BE2C (cell line): ENCODE data around the gene RAB3B.

Experiments
- DNase-seq: peaks from one replicate; pipeline ENCODE4 v3.0.0-alpha.2; 2020
- H3K27me3 ChIP-seq: fragments of 250-450 bp; sonication (Bioruptor Pico); 2 replicates; pipeline ENCODE4 v1.5.1; 2020; ENCODE audit warnings: mild to moderate bottlenecking
- H3K36me3 ChIP-seq: fragments of 250-450 bp; sonication (Bioruptor Pico); 2 replicates; pipeline ENCODE4 v1.5.1; 2020; ENCODE audit warnings: mild to moderate bottlenecking
- H3K4me1 ChIP-seq: fragments of 250-450 bp; sonication (Bioruptor Pico); 2 replicates; pipeline ENCODE4 v1.5.1; 2020
- H3K4me3 ChIP-seq: 2 replicates; pipeline ENCODE4 v1.5.1; 2011; ENCODE audit warnings: low read depth, low read length
- H3K9me3 ChIP-seq: fragments of 250-450 bp; sonication (Bioruptor Pico); 2 replicates; pipeline ENCODE4 v1.5.1; 2020
- TF ChIP-seq, protein P1 (sequence below): IDR thresholded peaks from 2 replicates; pipeline ENCODE4 v1.5.1; 2012; ENCODE audit warnings: mild to moderate bottlenecking, low read depth, low read length

Gene RAB3B

DNA sequence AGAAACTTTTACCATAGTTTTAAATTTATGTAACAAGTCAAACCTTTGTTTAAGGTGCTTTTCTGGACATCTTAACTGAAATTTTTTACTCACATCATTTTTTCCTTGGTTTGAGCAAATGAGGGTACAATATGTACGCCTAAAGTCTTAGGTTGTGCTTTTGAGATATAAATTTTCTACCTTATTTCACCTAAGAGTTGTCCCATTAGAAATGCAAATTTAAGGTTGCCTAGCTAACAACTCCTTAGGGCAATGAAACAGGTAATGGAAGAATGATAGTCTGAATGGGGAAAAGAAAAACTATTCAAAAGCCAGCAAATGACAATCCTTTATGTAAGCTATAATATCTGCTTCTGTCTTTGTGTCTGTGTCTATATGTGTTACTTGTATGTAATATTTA is 131.6 kb downstream of the RAB3B start:
- H3K9me3 ChIP-seq: no peaks in the 10 kb centered on the region
- H3K27me3 ChIP-seq: no peaks in the 10 kb centered on the region
- no peaks in the 10 kb centered on the region for H3K4me1 ChIP-seq
- H3K4me3 ChIP-seq: no peak overlapping the region
- DNase-seq: no peak
- H3K36me3 ChIP-seq: no peaks in the 10 kb centered on the region
- TF ChIP-seq, protein P1, sequence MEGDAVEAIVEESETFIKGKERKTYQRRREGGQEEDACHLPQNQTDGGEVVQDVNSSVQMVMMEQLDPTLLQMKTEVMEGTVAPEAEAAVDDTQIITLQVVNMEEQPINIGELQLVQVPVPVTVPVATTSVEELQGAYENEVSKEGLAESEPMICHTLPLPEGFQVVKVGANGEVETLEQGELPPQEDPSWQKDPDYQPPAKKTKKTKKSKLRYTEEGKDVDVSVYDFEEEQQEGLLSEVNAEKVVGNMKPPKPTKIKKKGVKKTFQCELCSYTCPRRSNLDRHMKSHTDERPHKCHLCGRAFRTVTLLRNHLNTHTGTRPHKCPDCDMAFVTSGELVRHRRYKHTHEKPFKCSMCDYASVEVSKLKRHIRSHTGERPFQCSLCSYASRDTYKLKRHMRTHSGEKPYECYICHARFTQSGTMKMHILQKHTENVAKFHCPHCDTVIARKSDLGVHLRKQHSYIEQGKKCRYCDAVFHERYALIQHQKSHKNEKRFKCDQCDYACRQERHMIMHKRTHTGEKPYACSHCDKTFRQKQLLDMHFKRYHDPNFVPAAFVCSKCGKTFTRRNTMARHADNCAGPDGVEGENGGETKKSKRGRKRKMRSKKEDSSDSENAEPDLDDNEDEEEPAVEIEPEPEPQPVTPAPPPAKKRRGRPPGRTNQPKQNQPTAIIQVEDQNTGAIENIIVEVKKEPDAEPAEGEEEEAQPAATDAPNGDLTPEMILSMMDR: no peak
